Right lobe of liver (tissue), 6 donors: Measurements from ENCODE around the gene CTDSPL2. TPM values are rescaled to one million over a fixed set of nuclear protein-coding genes. Genes with fewer than 3 reads are reported as not detected.
"Not testable (repeated sequence)": the region's sequence is repeated elsewhere in the genome, so short reads cannot be mapped to it uniquely, and the experiment has no call there.

Experiments used
- ATAC-seq, 4 donors: fragments of 200-7000 bp; cut with Tn5 transposase; one replicate each; pipeline ENCODE4 v1.9.1; 2020; ENCODE audit warnings: mild to moderate bottlenecking in 4 of 4, moderate library complexity in 4 of 4
- DNase-seq, 3 donors: peaks; one replicate each; pipeline ENCODE4 v3.0.0-alpha.2; 2020
- H3K27ac ChIP-seq, 3 donors: fragments of 200-600 bp; one replicate each; pipeline ENCODE4 v1.8.0; 2022
- H3K27me3 ChIP-seq, 2 donors: fragments of 200-600 bp; one replicate each; pipeline ENCODE4 v1.8.0; 2022
- H3K36me3 ChIP-seq, 4 donors: fragments of 200-600 bp; sonication (generic) in 1 of 4; one replicate each; pipeline versions ENCODE4 v1.5.1 to v1.8.0; 2017 to 2022; ENCODE audit warnings: control low read depth in 1 of 4
- H3K4me1 ChIP-seq, 4 donors: fragments of 200-600 bp; sonication (generic) in 1 of 4; one replicate each; pipeline versions ENCODE4 v1.5.1 to v1.8.0; 2017 to 2022; ENCODE audit warnings: control low read depth in 1 of 4
- H3K4me3 ChIP-seq, 3 donors: fragments of 200-600 bp; one replicate each; pipeline ENCODE4 v1.8.0; 2022
- H3K9me3 ChIP-seq, 4 donors: fragments of 200-600 bp; sonication (generic) in 1 of 4; one replicate each; pipeline versions ENCODE4 v1.5.1 to v1.8.0; 2017 to 2022; ENCODE audit warnings: control low read depth in 1 of 4
- POLR2A ChIP-seq: fragments of 450-650 bp; IDR thresholded peaks from one replicate; pipeline ENCODE4 v1.6.1; 2017; ENCODE audit warnings: antibody characterized with exemption, mild to moderate bottlenecking
- WGBS: methylation state at CpG from one replicate; pipeline ENCODE4 v1.1.6; 2018; ENCODE audit warnings: low coverage, low lambda C conversion rate; ENCODE audit not compliant: insufficient coverage; ENCODE audit errors: missing lambda C conversion rate; 5-methylcytosine and 5-hydroxymethylcytosine counted together
- intact Hi-C, 2 donors: fragments of 100-400 bp; cut with DNase I; formaldehyde crosslinking; loops; one replicate each; pipeline versions ENCODE4 v1.11.2 to v1.14.1; 2022
- total RNA-seq, 6 experiments: library from RNA; depleted of rRNA in 2 of 6; stranded (reverse); fragments of >200 nt in 2 of 6; fragmentation: NEBNext Ultra II Directional in 3 of 6; extraction: Animal tissue kit (Norgen Biotek cat#: 25700) in 3 of 6; gene quantifications; one replicate each; pipeline versions ENCODE4 v1.1.0 to v1.2.4, GENCODE V29; 2016 to 2023
- TF ChIP-seq, protein P1 (sequence below), 4 donors: fragments of 200-600 bp in 3 of 4; fragments of 450-650 bp in 1 of 4; IDR thresholded peaks; one replicate each; pipeline versions ENCODE4 v1.5.1 to v1.8.0; 2016 to 2022; ENCODE audit warnings: antibody characterized with exemption in 4 of 4, mild to moderate bottlenecking in 2 of 4
- donor health status: DM: no; HTN: yes; CAD: no.
- donor health status: DM: no; HTN: no; CAD: no.
- donor health status: DM: no; HTN: no; CAD: no.
- donor health status: DM: no; HTN: yes; CAD: no.
- donor health status: DM: no; HTN: yes; CAD: no.

Gene CTDSPL2
- total RNA-seq, 6 experiments from 2014 or later = 7.6 to 26.1 (median 15.0) TPM

DNA sequence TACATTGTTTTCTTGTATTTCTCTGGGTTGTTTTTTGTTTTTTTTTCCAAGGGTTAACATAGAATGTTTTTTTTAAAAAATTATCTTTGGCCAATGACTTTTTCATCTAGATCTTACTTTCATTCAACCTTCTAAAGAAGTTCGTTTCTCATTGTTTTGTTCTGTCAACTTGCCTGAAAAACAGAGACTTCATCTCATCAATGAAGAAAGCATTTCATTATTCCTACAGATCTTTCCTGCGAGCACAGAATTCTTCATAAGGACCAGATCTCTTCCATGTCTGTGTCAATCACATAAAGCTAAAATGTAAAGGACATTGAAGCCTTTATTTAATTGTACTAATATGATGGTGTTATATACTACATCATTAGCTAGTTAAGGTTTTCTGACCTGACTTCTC, 99.8 kb downstream of the CTDSPL2 start:
- intact Hi-C loops = no loop called here

DNA sequence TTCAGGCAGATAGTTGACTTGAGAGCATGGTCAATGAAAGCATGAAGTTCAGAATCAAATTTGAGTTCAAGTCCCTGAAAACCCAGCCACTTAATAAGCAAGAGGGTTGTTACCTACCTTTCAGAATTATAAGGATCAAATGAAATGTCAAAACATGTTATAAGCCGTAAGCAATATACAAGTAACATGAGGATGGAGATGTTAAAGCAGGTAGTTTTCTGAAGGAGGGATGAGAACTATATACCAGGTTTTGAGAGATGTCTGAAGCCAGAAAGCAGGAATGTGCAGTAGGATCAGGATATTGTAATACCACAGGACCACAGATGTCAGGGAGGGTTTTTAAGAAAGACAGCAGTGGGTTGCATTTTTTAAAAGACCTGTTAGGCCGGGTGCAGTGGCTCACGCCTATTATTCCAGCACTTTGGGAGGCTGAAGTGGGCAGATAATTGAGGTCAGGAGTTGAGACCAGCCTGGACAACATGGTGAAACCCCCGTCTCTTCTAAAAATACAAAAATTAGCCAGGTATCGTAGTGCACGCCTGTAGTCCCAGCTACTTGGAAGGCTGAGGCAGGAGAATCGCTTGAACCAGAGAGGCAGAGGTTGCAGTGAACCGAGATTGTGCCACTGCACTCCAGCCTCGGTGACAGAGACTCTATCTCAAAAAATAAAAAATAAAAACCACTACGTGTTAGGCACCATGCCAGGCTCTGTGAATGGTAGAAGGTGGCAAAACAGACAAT, 102.6 kb downstream of the CTDSPL2 start:
- Histone ChIP-seq H3K27me3 (no peaks in the 10 kb centered on the region), H3K4me1 (no peaks in the 10 kb centered on the region), H3K27ac (no peak overlapping the region), H3K9me3 (no peaks in the 10 kb centered on the region), H3K36me3 (peaks cover 0 to 13% (median 3%) of the 10 kb centered on the region in 4 donors), H3K4me3 (no peak overlapping the region)
- intact Hi-C loops = no loop called here
- ATAC-seq (no peak), DNase-seq (no peak)
- TF ChIP-seq, protein P1, sequence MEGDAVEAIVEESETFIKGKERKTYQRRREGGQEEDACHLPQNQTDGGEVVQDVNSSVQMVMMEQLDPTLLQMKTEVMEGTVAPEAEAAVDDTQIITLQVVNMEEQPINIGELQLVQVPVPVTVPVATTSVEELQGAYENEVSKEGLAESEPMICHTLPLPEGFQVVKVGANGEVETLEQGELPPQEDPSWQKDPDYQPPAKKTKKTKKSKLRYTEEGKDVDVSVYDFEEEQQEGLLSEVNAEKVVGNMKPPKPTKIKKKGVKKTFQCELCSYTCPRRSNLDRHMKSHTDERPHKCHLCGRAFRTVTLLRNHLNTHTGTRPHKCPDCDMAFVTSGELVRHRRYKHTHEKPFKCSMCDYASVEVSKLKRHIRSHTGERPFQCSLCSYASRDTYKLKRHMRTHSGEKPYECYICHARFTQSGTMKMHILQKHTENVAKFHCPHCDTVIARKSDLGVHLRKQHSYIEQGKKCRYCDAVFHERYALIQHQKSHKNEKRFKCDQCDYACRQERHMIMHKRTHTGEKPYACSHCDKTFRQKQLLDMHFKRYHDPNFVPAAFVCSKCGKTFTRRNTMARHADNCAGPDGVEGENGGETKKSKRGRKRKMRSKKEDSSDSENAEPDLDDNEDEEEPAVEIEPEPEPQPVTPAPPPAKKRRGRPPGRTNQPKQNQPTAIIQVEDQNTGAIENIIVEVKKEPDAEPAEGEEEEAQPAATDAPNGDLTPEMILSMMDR (IDR thresholded peaks at IDR 0.05) = no peak
- no peak for TF ChIP-seq POLR2A
- 83% methylated on average over 9 of the region's 10 CpGs for WGBS

More for the DNA sequence above, 99.8 kb downstream of the CTDSPL2 start:
- Histone ChIP-seq H3K4me1 (no peaks in the 10 kb centered on the region), H3K9me3 (no peaks in the 10 kb centered on the region), H3K4me3 (no peak overlapping the region), H3K27me3 (no peaks in the 10 kb centered on the region), H3K36me3 (peaks cover 0 to 24% (median 16%) of the 10 kb centered on the region in 4 donors), H3K27ac (no peak overlapping the region)
- TF ChIP-seq POLR2A = no peak
- TF ChIP-seq, protein P1 (IDR thresholded peaks at IDR 0.05) = no peak
- no peak for ATAC-seq
- 82% methylated on average over 2 of the region's 2 CpGs for WGBS
- no peak for DNase-seq

DNA sequence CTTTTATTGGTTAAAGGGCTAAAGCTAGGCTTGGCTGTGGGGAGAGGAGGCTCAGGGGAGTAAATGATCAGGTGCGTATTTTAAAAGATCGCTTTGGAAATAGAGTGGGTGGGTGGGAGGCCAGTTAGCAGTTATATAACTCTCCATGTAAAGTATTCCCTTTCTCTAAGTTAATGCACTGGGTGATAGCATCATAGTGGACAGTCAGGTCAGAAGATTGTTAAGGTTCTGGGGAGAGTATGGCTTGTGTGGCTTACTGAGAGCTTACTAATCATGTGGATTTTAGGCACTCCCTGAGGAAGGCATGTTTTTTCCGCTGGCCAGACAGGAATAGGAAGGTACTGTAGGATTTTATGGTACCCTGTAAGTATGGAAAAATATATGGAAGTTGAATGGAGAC, 103.2 kb downstream of the CTDSPL2 start:
- no peaks in the 10 kb centered on the region for H3K27me3 ChIP-seq
- TF ChIP-seq, protein P1 (IDR thresholded peaks at IDR 0.05) = no peak
- no peak for TF ChIP-seq POLR2A
- no peaks in the 10 kb centered on the region for H3K9me3 ChIP-seq
- 92% methylated on average over 3 of the region's 3 CpGs for WGBS
- DNase-seq (no peak), ATAC-seq (peak in 1 of 4 donors; percentile 10)
- H3K4me1 ChIP-seq = peaks cover 0 to 3% (median 0%) of the 10 kb centered on the region in 4 donors
- H3K27ac ChIP-seq = no peak overlapping the region
- no peak overlapping the region for H3K4me3 ChIP-seq
- intact Hi-C loops = no loop called here
- peaks cover 0 to 13% (median 0%) of the 10 kb centered on the region in 4 donors for H3K36me3 ChIP-seq

DNA sequence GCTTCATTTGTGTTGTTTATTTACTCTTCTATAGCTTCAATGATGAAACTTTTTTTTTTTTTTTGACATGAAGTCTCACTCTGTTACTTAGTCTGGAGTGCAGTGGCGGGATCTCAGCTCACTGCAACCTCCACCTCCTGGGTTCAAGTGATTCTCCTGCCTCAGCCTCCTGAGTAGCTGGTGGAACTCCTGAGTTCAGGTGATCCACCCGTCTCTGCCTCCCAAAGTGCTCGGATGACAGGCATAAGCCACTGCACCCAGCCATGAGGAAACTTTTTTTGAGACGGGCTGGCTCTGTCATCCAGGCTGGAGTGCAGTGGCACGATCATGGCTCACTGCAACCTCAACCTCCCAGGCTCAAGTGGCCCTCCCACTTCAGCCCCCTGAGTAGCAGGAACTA, 104.8 kb downstream of the CTDSPL2 start:
- intact Hi-C loops, H3K27me3 ChIP-seq, DNase-seq, H3K4me3 ChIP-seq, H3K4me1 ChIP-seq, H3K36me3 ChIP-seq, ATAC-seq, H3K9me3 ChIP-seq, H3K27ac ChIP-seq: not testable (repeated sequence)
- WGBS = 91% methylated on average over 4 of the region's 5 CpGs

DNA sequence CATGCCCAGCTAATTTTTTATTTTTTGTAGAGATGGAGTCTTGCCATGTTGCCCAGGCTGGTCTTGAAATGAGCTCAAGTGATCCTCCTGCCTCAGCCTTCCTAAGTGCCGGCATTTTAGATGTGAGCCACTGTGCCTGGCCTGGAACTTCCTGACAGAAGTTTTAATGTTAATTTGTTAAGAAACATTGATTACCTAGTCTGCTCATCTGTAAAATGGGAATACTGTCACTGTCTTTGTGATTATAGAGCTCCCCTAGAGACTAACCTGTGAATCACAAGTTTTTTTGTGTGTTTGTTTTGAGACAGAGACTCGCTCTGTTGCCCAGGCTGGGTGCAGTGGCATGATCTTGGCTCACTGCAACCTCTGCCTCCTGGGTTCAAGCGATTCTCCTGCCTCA, 105.3 kb downstream of the CTDSPL2 start:
- Histone ChIP-seq H3K9me3 (no peaks in the 10 kb centered on the region), H3K4me3 (no peak overlapping the region), H3K27me3 (no peaks in the 10 kb centered on the region), H3K27ac (no peak overlapping the region), H3K36me3 (no peaks in the 10 kb centered on the region), H3K4me1 (peaks cover 0 to 6% (median 0%) of the 10 kb centered on the region in 4 donors)
- WGBS = 80% methylated on average over 1 of the region's 3 CpGs
- ATAC-seq = no peak
- DNase-seq = no peak
- TF ChIP-seq, protein P1 (IDR thresholded peaks at IDR 0.05) = peak in 1 of 4 donors; percentile 9
- TF ChIP-seq POLR2A = no peak
- intact Hi-C loops = no loop called here
